Measurements from ENCODE around the gene RFLNA.

RFLNA gene

DNA sequence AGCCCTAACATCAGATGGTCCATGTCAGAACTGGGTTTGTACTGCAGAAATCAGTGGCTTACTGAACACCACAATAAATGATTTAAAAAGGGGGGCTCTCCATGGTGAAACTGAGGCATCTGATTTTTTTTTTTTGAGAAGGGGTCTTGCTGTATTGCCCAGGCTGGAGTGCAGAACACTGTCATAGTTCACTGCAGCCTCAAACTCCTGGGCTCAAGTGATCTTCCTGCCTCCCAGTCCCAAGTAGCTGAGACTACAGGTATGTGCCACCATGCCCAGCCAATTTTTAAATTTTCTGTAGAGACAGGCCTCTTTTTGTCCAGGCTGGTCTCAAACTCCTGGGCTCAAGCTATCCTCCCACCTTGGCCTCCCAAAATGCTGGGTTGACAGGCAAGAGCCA, 57.4 kb downstream of the RFLNA start:
- Histone ChIP-seq H3K18ac (ENCODE audit: low read depth in 1 of 2, low read length in 2 of 2) (no peak overlapping the region), H2BK120ac (ENCODE audit: low read depth, low read length) (no peak overlapping the region), H3K79me1 (replicated peaks; ENCODE audit: low read length, poor library complexity, severe bottlenecking) (peaks cover 52% of the 10 kb centered on the region), H3K4me1 (ENCODE audit: control insufficient read depth, insufficient read depth, low read depth, low read length) (peaks cover 14% of the 10 kb centered on the region), H3K9ac (ENCODE audit: low read length) (no peak overlapping the region), H4K8ac (ENCODE audit: low read length) (no peak overlapping the region), H2BK15ac (ENCODE audit: low read depth, poor library complexity, severe bottlenecking) (no peak overlapping the region), H4K91ac (ENCODE audit: low read length) (no peak overlapping the region), H3K4me3 (ENCODE audit: insufficient read depth in 1 of 2, low read depth in 1 of 2, low read length in 2 of 2) (no peak overlapping the region), H2BK12ac (ENCODE audit: low read length in 2 of 2) (no peak overlapping the region), H3K27me3 (ENCODE audit: control insufficient read depth in 1 of 2, insufficient read depth in 1 of 2, low read length in 2 of 2) (no peaks in the 10 kb centered on the region), H3K23ac (ENCODE audit: low read length in 2 of 2) (no peak overlapping the region), H3K9me3 (ENCODE audit: control insufficient read depth, low read length) (no peaks in the 10 kb centered on the region), H2AFZ (ENCODE audit: low read depth, low read length) (no peak overlapping the region), H2BK5ac (ENCODE audit: low read depth, low read length, poor library complexity, severe bottlenecking) (no peak overlapping the region), H2AK5ac (ENCODE audit: low read length, severe bottlenecking) (no peak overlapping the region), H3K27ac (ENCODE audit: low read length, poor library complexity, severe bottlenecking) (peak overlapping the region; percentile 38), H3K4ac (ENCODE audit: low read depth in 1 of 2, low read length in 2 of 2) (no peak overlapping the region), H3K14ac (ENCODE audit: low read length in 2 of 2) (no peak overlapping the region), H3K4me2 (ENCODE audit: low read length, poor library complexity, severe bottlenecking) (no peak overlapping the region), H3K36me3 (ENCODE audit: control insufficient read depth in 1 of 2, insufficient read depth in 2 of 2, low read depth in 1 of 2, low read length in 2 of 2) (peaks cover 98 to 100% of the 10 kb centered on the region in 2 experiments)
- no peak for DNase-seq

DNA sequence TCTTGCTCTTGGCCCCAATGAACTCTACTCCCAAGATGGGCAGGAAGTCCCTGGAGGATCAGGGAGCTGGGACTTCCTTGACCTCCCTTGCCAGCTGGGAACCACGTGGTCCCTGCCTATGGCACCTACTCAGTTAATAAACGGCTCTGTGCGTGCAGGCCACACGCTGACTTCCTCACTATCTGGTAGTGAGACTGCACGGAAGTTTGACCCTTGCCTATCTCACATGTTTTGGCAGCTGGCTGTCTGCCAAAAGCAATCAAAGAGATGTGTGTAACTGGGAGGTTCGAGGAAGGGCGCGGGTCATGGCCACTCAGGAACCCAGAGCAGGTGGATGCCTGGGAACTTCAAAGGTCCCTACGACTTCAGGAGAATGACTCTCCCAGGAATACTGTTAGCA, 57.9 kb downstream of the RFLNA start:
- Histone ChIP-seq H2AK5ac (ENCODE audit: low read length, severe bottlenecking) (no peak overlapping the region), H2AFZ (ENCODE audit: low read depth, low read length) (no peak overlapping the region), H3K18ac (ENCODE audit: low read depth in 1 of 2, low read length in 2 of 2) (peak overlapping the region in 1 of 2 experiments; percentile 49), H3K14ac (ENCODE audit: low read length in 2 of 2) (no peak overlapping the region), H3K27ac (ENCODE audit: low read length, poor library complexity, severe bottlenecking) (peak overlapping the region; percentile 38), H2BK120ac (ENCODE audit: low read depth, low read length) (no peak overlapping the region), H3K27me3 (ENCODE audit: control insufficient read depth in 1 of 2, insufficient read depth in 1 of 2, low read length in 2 of 2) (no peaks in the 10 kb centered on the region), H3K9ac (ENCODE audit: low read length) (no peak overlapping the region), H3K9me3 (ENCODE audit: control insufficient read depth, low read length) (no peaks in the 10 kb centered on the region), H3K4me3 (ENCODE audit: insufficient read depth in 1 of 2, low read depth in 1 of 2, low read length in 2 of 2) (no peak overlapping the region), H4K91ac (ENCODE audit: low read length) (no peak overlapping the region), H3K79me1 (replicated peaks; ENCODE audit: low read length, poor library complexity, severe bottlenecking) (peaks cover 49% of the 10 kb centered on the region), H4K8ac (ENCODE audit: low read length) (no peak overlapping the region), H3K23ac (ENCODE audit: low read length in 2 of 2) (no peak overlapping the region), H3K4me1 (ENCODE audit: control insufficient read depth, insufficient read depth, low read depth, low read length) (peaks cover 14% of the 10 kb centered on the region), H3K4ac (ENCODE audit: low read depth in 1 of 2, low read length in 2 of 2) (no peak overlapping the region), H3K4me2 (ENCODE audit: low read length, poor library complexity, severe bottlenecking) (no peak overlapping the region), H2BK15ac (ENCODE audit: low read depth, poor library complexity, severe bottlenecking) (no peak overlapping the region), H2BK5ac (ENCODE audit: low read depth, low read length, poor library complexity, severe bottlenecking) (no peak overlapping the region), H3K36me3 (ENCODE audit: control insufficient read depth in 1 of 2, insufficient read depth in 2 of 2, low read depth in 1 of 2, low read length in 2 of 2) (peaks cover 98 to 100% of the 10 kb centered on the region in 2 experiments), H2BK12ac (ENCODE audit: low read length in 2 of 2) (no peak overlapping the region)
- peak; percentile 46 for DNase-seq
- WGBS: 63% methylated on average over 9 of the region's 9 CpGs

DNA sequence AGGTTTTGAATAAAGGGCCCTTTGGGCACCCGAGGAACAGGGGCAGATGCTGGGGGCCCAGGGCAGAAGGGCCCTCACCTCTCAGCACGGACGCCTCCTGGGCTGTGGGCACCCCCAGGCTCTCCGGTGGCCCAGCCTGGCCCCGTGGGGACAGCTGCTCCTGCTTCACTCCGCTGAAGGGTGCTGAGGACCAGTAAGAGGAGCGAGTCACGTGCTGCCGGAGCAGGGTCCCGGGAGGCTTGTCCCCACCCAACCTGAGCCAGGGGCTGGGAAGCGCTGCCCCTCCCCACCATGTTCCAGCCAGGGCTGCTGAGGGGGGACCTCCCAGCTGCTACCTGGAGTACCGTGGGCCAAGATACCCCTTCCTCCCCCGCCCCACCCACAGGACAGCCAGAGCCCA, 59.5 kb downstream of the RFLNA start:
- Histone ChIP-seq H2BK5ac (ENCODE audit: low read depth, low read length, poor library complexity, severe bottlenecking) (no peak overlapping the region), H4K91ac (ENCODE audit: low read length) (no peak overlapping the region), H2AK5ac (ENCODE audit: low read length, severe bottlenecking) (no peak overlapping the region), H4K8ac (ENCODE audit: low read length) (no peak overlapping the region), H3K4me3 (ENCODE audit: insufficient read depth in 1 of 2, low read depth in 1 of 2, low read length in 2 of 2) (no peak overlapping the region), H3K9ac (ENCODE audit: low read length) (no peak overlapping the region), H3K36me3 (ENCODE audit: control insufficient read depth in 1 of 2, insufficient read depth in 2 of 2, low read depth in 1 of 2, low read length in 2 of 2) (peaks cover 95 to 100% of the 10 kb centered on the region in 2 experiments), H3K9me3 (ENCODE audit: control insufficient read depth, low read length) (no peaks in the 10 kb centered on the region), H3K4me2 (ENCODE audit: low read length, poor library complexity, severe bottlenecking) (no peak overlapping the region), H2BK15ac (ENCODE audit: low read depth, poor library complexity, severe bottlenecking) (no peak overlapping the region), H3K4me1 (ENCODE audit: control insufficient read depth, insufficient read depth, low read depth, low read length) (peaks cover 18% of the 10 kb centered on the region), H3K23ac (ENCODE audit: low read length in 2 of 2) (no peak overlapping the region), H3K79me1 (replicated peaks; ENCODE audit: low read length, poor library complexity, severe bottlenecking) (peaks cover 41% of the 10 kb centered on the region), H2AFZ (ENCODE audit: low read depth, low read length) (no peak overlapping the region), H2BK12ac (ENCODE audit: low read length in 2 of 2) (no peak overlapping the region), H3K18ac (ENCODE audit: low read depth in 1 of 2, low read length in 2 of 2) (no peak overlapping the region), H3K4ac (ENCODE audit: low read depth in 1 of 2, low read length in 2 of 2) (no peak overlapping the region), H3K27me3 (ENCODE audit: control insufficient read depth in 1 of 2, insufficient read depth in 1 of 2, low read length in 2 of 2) (no peaks in the 10 kb centered on the region), H3K27ac (ENCODE audit: low read length, poor library complexity, severe bottlenecking) (no peak overlapping the region), H3K14ac (ENCODE audit: low read length in 2 of 2) (no peak overlapping the region), H2BK120ac (ENCODE audit: low read depth, low read length) (no peak overlapping the region)
- DNase-seq: no peak
- 86% methylated on average over 13 of the region's 13 CpGs for WGBS

DNA sequence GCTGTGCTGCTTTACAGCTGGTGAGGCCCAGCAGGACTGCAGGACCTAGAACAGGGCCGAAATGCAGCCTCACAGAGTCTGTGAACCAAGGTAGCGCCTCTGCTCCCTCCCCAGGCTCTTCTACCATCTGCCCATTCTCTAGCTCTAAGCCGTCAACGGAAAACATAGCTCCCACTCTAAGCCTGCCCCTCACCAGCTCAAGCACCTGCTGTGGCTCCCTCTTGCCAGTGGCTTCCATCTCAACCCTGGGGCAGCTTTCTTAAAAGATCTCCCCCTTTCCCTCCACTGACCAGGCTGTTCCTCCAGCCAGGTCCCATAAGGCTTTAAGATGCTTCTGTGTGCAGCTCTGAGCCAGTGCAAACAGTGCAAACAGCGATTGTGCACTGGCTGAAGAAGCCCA, 61.3 kb downstream of the RFLNA start:
- H4K8ac ChIP-seq (ENCODE audit: low read length): no peak overlapping the region
- H3K36me3 ChIP-seq (ENCODE audit: control insufficient read depth in 1 of 2, insufficient read depth in 2 of 2, low read depth in 1 of 2, low read length in 2 of 2): peaks cover 82 to 100% of the 10 kb centered on the region in 2 experiments
- H2BK5ac ChIP-seq (ENCODE audit: low read depth, low read length, poor library complexity, severe bottlenecking): no peak overlapping the region
- H2BK120ac ChIP-seq (ENCODE audit: low read depth, low read length): no peak overlapping the region
- H2BK12ac ChIP-seq (ENCODE audit: low read length in 2 of 2): no peak overlapping the region
- no peak overlapping the region for H3K9ac ChIP-seq (ENCODE audit: low read length)
- H3K27ac ChIP-seq (ENCODE audit: low read length, poor library complexity, severe bottlenecking): no peak overlapping the region
- no peak overlapping the region for H3K18ac ChIP-seq (ENCODE audit: low read depth in 1 of 2, low read length in 2 of 2)
- H3K14ac ChIP-seq (ENCODE audit: low read length in 2 of 2): no peak overlapping the region
- no peak overlapping the region for H3K4ac ChIP-seq (ENCODE audit: low read depth in 1 of 2, low read length in 2 of 2)
- no peak overlapping the region for H3K4me2 ChIP-seq (ENCODE audit: low read length, poor library complexity, severe bottlenecking)
- peaks cover 26% of the 10 kb centered on the region for H3K4me1 ChIP-seq (ENCODE audit: control insufficient read depth, insufficient read depth, low read depth, low read length)
- no peak overlapping the region for H2BK15ac ChIP-seq (ENCODE audit: low read depth, poor library complexity, severe bottlenecking)
- no peak overlapping the region for H3K23ac ChIP-seq (ENCODE audit: low read length in 2 of 2)
- no peak overlapping the region for H4K91ac ChIP-seq (ENCODE audit: low read length)
- no peaks in the 10 kb centered on the region for H3K9me3 ChIP-seq (ENCODE audit: control insufficient read depth, low read length)
- WGBS: 97% methylated on average over 5 of the region's 5 CpGs
- no peak for DNase-seq
- no peaks in the 10 kb centered on the region for H3K27me3 ChIP-seq (ENCODE audit: control insufficient read depth in 1 of 2, insufficient read depth in 1 of 2, low read length in 2 of 2)
- peaks cover 25% of the 10 kb centered on the region for H3K79me1 ChIP-seq (replicated peaks; ENCODE audit: low read length, poor library complexity, severe bottlenecking)
- no peak overlapping the region for H2AFZ ChIP-seq (ENCODE audit: low read depth, low read length)
- H2AK5ac ChIP-seq (ENCODE audit: low read length, severe bottlenecking): no peak overlapping the region
- no peak overlapping the region for H3K4me3 ChIP-seq (ENCODE audit: insufficient read depth in 1 of 2, low read depth in 1 of 2, low read length in 2 of 2)

Data from mesenchymal stem cell (in vitro differentiated cells and primary cell).